ENCODE measurements around the gene MAVS. TPM values are rescaled to one million over a fixed set of nuclear protein-coding genes. Genes with fewer than 3 reads are reported as not detected.

The MAVS gene
- total RNA-seq, 4 donors from 2014 or later = 20.7 to 58.0 (median 27.2) TPM

- no peak for TF ChIP-seq CTCF (IDR thresholded peaks at IDR 0.05; ENCODE audit: low read depth)
These were observed 64.2 kb downstream of the MAVS start for GRCh38 chr20:3910853-3911252.

- no peak for TF ChIP-seq CTCF (IDR thresholded peaks at IDR 0.05; ENCODE audit: low read depth)
These were observed 65.3 kb downstream of the MAVS start for GRCh38 chr20:3911956-3912355.

- TF ChIP-seq CTCF (IDR thresholded peaks at IDR 0.05; ENCODE audit: low read depth) = no peak
These were observed 67.8 kb downstream of the MAVS start for GRCh38 chr20:3914446-3914845.

DNA sequence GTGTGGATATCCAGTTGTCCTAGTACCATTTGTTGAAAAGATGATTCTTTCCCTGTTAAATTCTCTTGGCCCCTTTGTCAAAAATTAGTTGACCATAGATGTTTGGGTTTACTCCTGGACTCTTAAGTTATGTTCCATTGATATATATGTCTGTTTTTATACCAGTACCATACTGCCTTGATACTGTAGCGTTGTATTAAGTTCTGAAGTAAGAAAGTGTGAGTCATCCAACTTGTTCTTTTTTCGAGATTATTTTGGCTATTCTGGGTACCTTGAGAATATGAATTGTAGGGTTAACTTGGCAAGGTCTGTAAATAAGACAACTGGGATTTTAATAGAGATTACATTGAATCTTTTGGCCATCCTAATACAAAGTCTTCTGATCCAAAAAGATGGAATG, 69.1 kb downstream of the MAVS start:
- TF ChIP-seq CTCF (IDR thresholded peaks at IDR 0.05; ENCODE audit: low read depth) = no peak

DNA sequence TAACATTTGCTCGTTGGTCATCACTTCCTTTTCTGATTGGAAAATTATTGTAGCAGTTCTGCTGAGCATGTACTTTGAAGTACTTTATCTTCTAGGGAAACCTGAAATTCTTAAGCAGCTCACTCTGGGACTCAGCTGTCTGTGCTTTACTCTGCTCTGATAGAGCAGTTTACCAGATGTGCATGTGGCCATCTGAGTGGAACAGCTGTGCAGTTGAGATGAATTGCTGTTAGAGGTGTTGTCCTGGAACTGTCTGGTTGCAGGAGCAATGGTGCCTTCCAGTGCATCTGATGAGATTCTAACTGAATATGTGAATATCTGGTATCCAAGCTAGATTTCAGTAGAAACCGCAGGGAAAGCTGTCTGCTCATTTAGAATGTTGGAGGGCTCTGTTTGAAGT, 69.7 kb downstream of the MAVS start:
- no peak for TF ChIP-seq CTCF (IDR thresholded peaks at IDR 0.05; ENCODE audit: low read depth)

DNA sequence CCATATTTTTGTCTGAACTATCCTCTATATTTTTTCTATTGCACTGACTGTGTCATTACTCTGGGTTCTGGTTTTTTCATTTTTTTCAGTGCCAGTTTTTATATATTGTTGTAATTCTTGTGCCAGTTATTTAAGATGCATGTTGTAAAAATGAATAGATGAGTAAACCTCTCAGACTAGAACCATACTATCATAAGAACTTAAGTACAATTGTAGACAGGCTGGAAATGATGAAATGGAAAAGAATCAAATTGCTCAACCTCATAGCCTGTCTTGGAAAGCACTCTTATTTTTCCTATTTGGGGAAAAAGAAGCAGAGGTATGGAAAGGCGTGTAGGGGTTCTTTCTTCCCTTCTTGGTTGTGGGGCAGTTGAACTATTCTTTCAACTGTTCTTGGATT, 72.7 kb downstream of the MAVS start:
- no peak for TF ChIP-seq CTCF (IDR thresholded peaks at IDR 0.05; ENCODE audit: low read depth)

GRCh38 chr20:3922223-3922982, 75.8 kb downstream of the MAVS start:
- TF ChIP-seq CTCF (IDR thresholded peaks at IDR 0.05; ENCODE audit: low read depth) = no peak
